Neural progenitor cell (in vitro differentiated cells): ENCODE measurements around the gene B3GALT4.

ENCODE experiments used
- EZH2 ChIP-seq: fragments of 200-600 bp; sonication (generic); IDR thresholded peaks from 2 replicates; pipeline ENCODE4 v1.6.1; 2017; ENCODE audit warnings: antibody characterized with exemption, mild to moderate bottlenecking, moderate library complexity
- TF ChIP-seq, protein P1 (sequence below): fragments of 200-600 bp; sonication (generic); IDR thresholded peaks from 2 replicates; pipeline ENCODE4 v1.5.1; 2017; ENCODE audit warnings: antibody characterized with exemption, mild to moderate bottlenecking

DNA sequence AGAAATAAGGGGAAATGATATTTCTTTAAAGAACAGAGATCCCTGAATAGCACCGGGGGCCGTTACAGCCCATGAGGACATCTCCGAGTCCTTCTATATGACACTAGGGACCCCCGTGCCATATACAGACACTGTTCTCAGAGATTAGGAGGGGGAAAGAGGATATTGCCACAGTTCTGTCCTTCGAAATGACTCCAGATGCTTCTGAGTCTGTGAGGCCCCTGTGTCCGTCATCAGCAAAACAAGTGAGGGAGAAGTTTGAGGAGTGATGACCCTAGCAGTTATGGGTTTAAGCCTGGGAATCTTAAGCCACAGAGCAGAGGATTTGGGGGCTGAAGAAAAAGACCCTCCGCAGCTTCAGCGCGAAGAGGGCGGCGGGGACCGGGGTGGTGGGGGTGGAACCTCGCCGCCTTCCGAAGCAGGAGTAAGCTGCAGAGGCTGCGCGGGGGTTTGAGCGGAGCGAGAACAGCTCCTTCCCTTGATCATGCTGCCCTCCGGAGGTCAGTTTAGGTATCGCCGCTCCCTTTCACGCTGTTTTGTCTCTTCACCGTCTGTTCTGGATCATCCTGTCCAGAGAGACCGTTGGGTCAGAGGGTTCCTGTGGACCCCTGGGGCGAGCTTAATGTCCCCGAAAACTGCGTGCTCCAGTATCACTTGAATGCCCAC lies 28.8 kb upstream of the B3GALT4 start:
- TF ChIP-seq, protein P1, sequence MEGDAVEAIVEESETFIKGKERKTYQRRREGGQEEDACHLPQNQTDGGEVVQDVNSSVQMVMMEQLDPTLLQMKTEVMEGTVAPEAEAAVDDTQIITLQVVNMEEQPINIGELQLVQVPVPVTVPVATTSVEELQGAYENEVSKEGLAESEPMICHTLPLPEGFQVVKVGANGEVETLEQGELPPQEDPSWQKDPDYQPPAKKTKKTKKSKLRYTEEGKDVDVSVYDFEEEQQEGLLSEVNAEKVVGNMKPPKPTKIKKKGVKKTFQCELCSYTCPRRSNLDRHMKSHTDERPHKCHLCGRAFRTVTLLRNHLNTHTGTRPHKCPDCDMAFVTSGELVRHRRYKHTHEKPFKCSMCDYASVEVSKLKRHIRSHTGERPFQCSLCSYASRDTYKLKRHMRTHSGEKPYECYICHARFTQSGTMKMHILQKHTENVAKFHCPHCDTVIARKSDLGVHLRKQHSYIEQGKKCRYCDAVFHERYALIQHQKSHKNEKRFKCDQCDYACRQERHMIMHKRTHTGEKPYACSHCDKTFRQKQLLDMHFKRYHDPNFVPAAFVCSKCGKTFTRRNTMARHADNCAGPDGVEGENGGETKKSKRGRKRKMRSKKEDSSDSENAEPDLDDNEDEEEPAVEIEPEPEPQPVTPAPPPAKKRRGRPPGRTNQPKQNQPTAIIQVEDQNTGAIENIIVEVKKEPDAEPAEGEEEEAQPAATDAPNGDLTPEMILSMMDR = peak; percentile 86
- no peak for TF ChIP-seq EZH2
